GM10248 (cell line): Measurements from ENCODE around the gene ARAP3.

Experiments used
- CTCF ChIA-PET: fragments of 300-600 bp; sonication (Branson Sonifier 250); formaldehyde crosslinking; extraction: SDS; loops from one replicate; lab custom pipeline; 2021; ENCODE audit warnings: antibody characterized with exemption; lab: Yijun Ruan, JAX
- POLR2A ChIA-PET: fragments of 350-650 bp; sonication (Branson Sonifier 250); formaldehyde crosslinking; extraction: SDS; loops from one replicate; lab custom pipeline; 2020; ENCODE audit warnings: antibody characterized with exemption; lab: Yijun Ruan, JAX
- DNase-seq: peaks from one replicate; pipeline ENCODE4 v3.0.0; 2012; ENCODE audit errors: extremely low spot score
- TF ChIP-seq, protein P1 (sequence below): IDR thresholded peaks from 2 replicates; pipeline ENCODE4 v1.5.1; 2012; ENCODE audit warnings: mild to moderate bottlenecking, low read depth; ENCODE audit errors: extremely low read depth, missing control alignments, control extremely low read depth

ARAP3 gene

GRCh38 chr5:141686648-141687416, 4.8 kb upstream of the ARAP3 start:
- POLR2A ChIA-PET, result no interaction called here
- DNase-seq, result no peak
- TF ChIP-seq, protein P1, sequence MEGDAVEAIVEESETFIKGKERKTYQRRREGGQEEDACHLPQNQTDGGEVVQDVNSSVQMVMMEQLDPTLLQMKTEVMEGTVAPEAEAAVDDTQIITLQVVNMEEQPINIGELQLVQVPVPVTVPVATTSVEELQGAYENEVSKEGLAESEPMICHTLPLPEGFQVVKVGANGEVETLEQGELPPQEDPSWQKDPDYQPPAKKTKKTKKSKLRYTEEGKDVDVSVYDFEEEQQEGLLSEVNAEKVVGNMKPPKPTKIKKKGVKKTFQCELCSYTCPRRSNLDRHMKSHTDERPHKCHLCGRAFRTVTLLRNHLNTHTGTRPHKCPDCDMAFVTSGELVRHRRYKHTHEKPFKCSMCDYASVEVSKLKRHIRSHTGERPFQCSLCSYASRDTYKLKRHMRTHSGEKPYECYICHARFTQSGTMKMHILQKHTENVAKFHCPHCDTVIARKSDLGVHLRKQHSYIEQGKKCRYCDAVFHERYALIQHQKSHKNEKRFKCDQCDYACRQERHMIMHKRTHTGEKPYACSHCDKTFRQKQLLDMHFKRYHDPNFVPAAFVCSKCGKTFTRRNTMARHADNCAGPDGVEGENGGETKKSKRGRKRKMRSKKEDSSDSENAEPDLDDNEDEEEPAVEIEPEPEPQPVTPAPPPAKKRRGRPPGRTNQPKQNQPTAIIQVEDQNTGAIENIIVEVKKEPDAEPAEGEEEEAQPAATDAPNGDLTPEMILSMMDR, result no peak
- CTCF ChIA-PET, result interaction anchor here (1.0 to 2.2 kb wide), 4 partner anchors 10 to 193 kb away, joined by 3 to 6 read pairs (median 4); no protein-coding TSS in a partner anchor

DNA sequence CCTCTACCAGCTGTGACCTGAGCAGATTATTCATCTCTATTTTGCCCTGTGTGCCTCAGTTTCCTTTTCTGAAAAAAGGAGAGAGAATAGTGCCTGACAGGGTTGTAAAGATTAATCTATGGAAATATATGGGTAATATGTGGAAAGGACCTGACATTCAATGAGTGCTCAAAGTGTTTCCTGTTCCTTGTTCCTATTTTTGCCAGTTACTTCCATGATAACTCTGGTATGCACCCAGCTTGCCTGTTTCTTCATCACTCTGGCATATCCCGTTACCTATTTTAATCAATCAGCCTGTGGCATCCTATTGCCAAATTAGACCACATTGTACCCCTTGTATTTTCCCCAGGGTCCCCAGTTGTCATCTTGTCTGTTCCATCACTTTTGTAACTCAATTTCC, 3.6 kb upstream of the ARAP3 start:
- CTCF ChIA-PET, result interaction anchor here (1.4 to 1.5 kb wide), 2 partner anchors 16 to 275 kb away, joined by 3 to 6 read pairs; no protein-coding TSS in a partner anchor
- POLR2A ChIA-PET, result no interaction called here
- TF ChIP-seq, protein P1, result no peak
- DNase-seq, result no peak

DNA sequence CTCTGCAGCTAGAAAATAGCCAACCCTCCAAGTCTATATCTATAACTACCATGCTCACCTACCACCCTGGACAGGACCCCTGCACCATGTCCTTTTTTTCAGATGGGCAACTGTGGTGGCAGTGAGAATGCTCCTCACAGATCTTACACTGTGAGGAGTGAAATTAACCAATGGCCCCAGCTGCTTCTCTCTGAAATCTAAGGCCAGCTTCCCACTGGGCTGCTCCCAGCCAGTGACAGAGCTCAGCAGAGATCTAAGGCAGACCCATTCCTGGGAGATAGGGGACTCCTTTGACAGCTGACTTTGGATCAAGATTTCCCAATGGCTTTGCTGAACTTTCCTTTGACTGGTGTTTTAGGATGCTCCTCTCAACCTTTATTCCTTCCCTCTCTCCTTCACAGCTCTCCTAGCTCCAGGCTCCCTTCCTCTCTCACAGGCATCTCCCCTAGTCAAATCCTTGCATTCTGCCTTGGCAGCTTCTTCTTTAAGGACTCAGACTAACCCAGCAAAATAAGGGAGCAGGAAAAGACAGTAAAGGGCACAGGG, 1.6 kb upstream of the ARAP3 start:
- no peak for DNase-seq
- TF ChIP-seq, protein P1, result no peak
- ChIA-PET POLR2A (no interaction called here), CTCF (interaction anchor here (0.9 to 5.0 kb wide), 8 partner anchors 8 to 278 kb away, joined by 3 to 38 read pairs (median 4); no protein-coding TSS in a partner anchor)

DNA sequence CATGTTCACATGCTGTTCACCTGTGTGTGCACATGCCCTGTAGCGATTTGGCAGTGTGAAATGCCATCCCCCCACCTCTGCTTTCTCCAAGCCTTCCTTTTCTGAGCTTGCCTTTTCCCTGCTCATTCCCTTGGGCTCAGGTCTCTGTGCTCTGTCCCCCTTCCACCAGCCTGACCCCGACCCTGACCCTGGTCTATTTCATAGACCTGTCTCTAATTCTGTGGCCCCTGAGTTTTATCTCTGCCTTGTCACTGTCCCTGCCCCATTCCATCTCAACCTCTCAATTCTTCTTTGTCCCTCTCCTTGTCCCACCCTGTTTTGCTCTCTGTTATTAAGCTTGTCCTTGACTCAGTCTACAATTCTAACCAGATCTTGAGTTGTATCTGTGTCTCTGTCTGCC, 735 bp downstream of the ARAP3 start:
- CTCF ChIA-PET, result interaction anchor here (1.3 to 5.0 kb wide), 2 partner anchors 11 to 20 kb away, joined by 3 to 38 read pairs; no protein-coding TSS in a partner anchor
- POLR2A ChIA-PET, result no interaction called here
- TF ChIP-seq, protein P1, result no peak
- DNase-seq, result no peak

DNA sequence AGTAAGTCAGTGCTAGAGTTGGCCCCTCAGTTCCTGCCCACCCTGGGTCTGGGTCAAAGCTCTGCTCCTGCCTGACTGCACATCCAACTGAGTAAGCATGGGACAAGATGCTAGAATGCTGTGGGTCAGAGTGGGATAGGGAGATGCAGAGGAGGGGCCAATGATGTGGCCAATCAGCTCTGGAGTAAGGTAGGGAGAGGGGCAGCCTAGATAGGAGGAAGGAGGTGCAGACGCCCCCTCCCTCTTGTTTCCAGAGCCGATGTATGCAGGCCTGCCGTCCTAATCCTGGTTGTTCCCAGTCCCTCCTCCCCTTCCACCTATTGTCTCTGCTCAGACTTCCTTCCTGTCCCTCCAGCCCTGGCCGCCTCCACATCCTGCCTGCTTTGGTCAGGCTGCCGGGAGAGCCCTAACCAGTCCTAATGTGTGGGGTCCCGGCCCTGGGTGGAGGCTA, 1.3 kb downstream of the ARAP3 start:
- CTCF ChIA-PET, result interaction anchor here (1.3 to 5.0 kb wide), 3 partner anchors 11 to 21 kb away, joined by 3 to 38 read pairs (median 3); no protein-coding TSS in a partner anchor
- TF ChIP-seq, protein P1, result no peak
- POLR2A ChIA-PET, result no interaction called here
- no peak for DNase-seq

GRCh38 chr5:141680178-141680577, 1.9 kb downstream of the ARAP3 start:
- ChIA-PET CTCF (interaction anchor here (1.5 to 5.0 kb wide), 2 partner anchors 12 to 15 kb away, joined by 3 to 38 read pairs; no protein-coding TSS in a partner anchor), POLR2A (no interaction called here)
- TF ChIP-seq, protein P1, result no peak
- no peak for DNase-seq
